Sciatic nerve (tissue), 2 donors: ENCODE measurements around the gene ASIC2. TPM values are rescaled to one million over a fixed set of nuclear protein-coding genes. Genes with fewer than 3 reads are reported as not detected.

ENCODE experiments used
- ATAC-seq: fragments of 200-7000 bp; cut with Tn5 transposase; one replicate; pipeline ENCODE4 v1.9.1; 2020; ENCODE audit warnings: mild to moderate bottlenecking, moderate library complexity
- DNase-seq: peaks from one replicate; pipeline ENCODE4 v3.0.0-alpha.2; 2020; ENCODE audit warnings: low spot score
- intact Hi-C: fragments of 100-400 bp; cut with DNase I; formaldehyde crosslinking; loops from one replicate; pipeline ENCODE4 v1.14.2; 2022
- total RNA-seq: library from RNA; stranded (reverse); fragmentation: NEBNext Ultra II Directional; extraction: Animal tissue kit (Norgen Biotek cat#: 25700); gene quantifications from one replicate; pipeline ENCODE4 v1.2.1, GENCODE V29; 2021
- donor health status: DM: no; HTN: no; CAD: no.
- donor health status: DM: no; HTN: no; CAD: no.

The ASIC2 gene
- total RNA-seq, 1 donor from 2014 or later: 1.1 TPM

GRCh38 chr17:33099906-33100305 is 193.2 kb downstream of the ASIC2 start:
- no peak for DNase-seq

GRCh38 chr17:33099252-33099651 is 193.8 kb downstream of the ASIC2 start:
- no peak for DNase-seq
- intact Hi-C loops: no loop called here
- no peak for ATAC-seq

More at GRCh38 chr17:33099906-33100305, 193.2 kb downstream of the ASIC2 start:
- intact Hi-C loops: no loop called here
- no peak for ATAC-seq

GRCh38 chr17:33097411-33097810 is 195.7 kb downstream of the ASIC2 start:
- intact Hi-C loops: no loop called here
- no peak for DNase-seq
- no peak for ATAC-seq

DNA sequence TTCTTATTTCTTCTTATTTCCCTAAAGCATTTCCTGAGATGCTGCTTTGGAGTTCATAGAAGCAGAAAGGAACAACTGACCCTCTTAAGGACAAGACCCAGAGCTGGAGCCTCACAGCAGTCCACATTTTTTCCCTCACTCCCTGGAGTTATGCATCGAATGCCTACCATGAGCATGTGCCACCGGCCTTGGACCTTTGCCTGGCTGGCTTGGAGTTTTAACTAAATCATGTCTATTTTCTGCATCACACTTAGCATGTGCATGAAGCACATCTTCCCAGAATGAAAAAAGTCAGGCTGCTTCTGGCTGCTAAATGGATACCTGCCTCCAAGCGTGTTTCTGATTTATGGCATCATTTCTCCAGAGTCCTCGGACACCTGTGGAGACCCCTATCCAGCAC is 196.9 kb downstream of the ASIC2 start:
- no peak for ATAC-seq
- intact Hi-C loops: no loop called here
- DNase-seq: no peak

DNA sequence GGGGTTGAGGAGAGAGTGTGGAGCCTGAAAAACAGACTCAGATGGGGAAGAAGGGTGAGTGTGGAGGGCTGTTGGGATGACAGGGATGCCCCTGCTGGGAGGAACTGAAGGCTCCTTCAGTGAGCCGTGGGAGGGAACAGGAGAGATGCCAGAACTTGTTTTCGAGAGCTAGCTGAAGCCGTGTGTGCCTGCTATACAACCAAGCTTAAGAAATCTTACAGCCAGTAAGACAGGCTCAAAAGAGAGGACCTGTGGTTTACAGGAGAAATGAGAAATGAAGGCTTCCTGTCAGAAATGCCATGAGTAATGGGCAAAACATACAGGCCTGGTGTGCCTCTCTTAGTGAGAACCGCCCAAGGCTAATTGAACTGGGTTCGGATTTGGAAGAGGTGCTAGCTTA is 201.8 kb downstream of the ASIC2 start:
- intact Hi-C loops: no loop called here
- no peak for ATAC-seq
- DNase-seq: no peak

- no peak for ATAC-seq
Observed at GRCh38 chr17:33090806-33091205, 202.3 kb downstream of the ASIC2 start.

GRCh38 chr17:33086878-33087277 is 206.2 kb downstream of the ASIC2 start:
- ATAC-seq: no peak
- no peak for DNase-seq
- intact Hi-C loops: no loop called here

More at GRCh38 chr17:33090806-33091205, 202.3 kb downstream of the ASIC2 start:
- intact Hi-C loops: no loop called here
- no peak for DNase-seq

DNA sequence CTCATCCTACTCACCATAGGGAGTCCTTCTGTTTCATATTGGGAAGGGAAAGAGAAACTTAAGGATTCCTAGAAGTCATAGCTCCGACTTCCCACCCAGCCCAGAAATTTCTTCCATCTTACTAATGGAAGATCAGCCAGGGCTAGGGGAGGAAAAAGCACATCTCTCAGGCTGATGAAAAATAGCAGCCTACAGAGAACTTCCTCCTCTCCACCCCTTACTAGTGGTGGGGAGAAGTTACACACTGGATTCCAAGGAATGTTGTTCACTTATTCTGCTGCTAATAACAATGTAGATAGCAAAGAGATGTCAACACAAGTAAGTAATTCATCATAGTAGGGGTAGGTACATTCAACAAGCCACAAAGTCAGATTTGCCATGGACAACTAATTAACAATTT is 207.1 kb downstream of the ASIC2 start:
- intact Hi-C loops: no loop called here

GRCh38 chr17:33085256-33085655 is 207.8 kb downstream of the ASIC2 start:
- intact Hi-C loops: no loop called here
- no peak for ATAC-seq
- no peak for DNase-seq

More for the DNA sequence above, 207.1 kb downstream of the ASIC2 start:
- no peak for DNase-seq
- no peak for ATAC-seq

- intact Hi-C loops: no loop called here
- DNase-seq (no peak), ATAC-seq (no peak)
Observed at GRCh38 chr17:33084755-33085154, 208.3 kb downstream of the ASIC2 start.

- intact Hi-C loops: no loop called here
- ATAC-seq (no peak), DNase-seq (no peak)
Observed at GRCh38 chr17:33082529-33083173, 210.4 kb downstream of the ASIC2 start.

DNA sequence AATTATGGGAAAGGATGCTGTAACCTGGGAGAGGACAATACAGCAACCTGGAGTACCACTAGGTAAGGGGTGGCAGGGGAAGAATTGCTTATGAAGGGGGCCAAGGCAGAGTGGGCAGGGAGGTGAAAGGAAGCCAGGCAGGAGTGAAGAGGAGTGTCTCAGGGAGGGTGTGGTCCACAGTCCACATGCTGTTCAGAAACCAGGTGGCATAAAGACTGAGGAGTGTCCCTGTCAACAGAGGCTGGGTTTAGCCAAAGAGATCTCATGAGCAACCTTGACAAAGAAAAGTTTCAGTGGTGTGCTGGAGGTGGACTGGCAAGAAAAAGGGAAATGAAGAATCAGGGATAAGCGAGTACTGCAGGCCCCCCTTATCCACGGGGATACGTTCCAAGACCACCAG is 213.0 kb downstream of the ASIC2 start:
- DNase-seq: no peak
- ATAC-seq: no peak
- intact Hi-C loops: no loop called here

GRCh38 chr17:33079201-33079600 is 213.9 kb downstream of the ASIC2 start:
- intact Hi-C loops: no loop called here
- no peak for ATAC-seq

GRCh38 chr17:33076979-33077378 is 216.1 kb downstream of the ASIC2 start:
- intact Hi-C loops: no loop called here
- ATAC-seq (no peak), DNase-seq (no peak)

More at GRCh38 chr17:33079201-33079600, 213.9 kb downstream of the ASIC2 start:
- DNase-seq: no peak

- ATAC-seq (no peak), DNase-seq (no peak)
- intact Hi-C loops: no loop called here
Observed at GRCh38 chr17:33073416-33073815, 219.7 kb downstream of the ASIC2 start.

GRCh38 chr17:33072421-33073161 is 220.5 kb downstream of the ASIC2 start:
- no peak for DNase-seq
- no peak for ATAC-seq
- intact Hi-C loops: no loop called here

DNA sequence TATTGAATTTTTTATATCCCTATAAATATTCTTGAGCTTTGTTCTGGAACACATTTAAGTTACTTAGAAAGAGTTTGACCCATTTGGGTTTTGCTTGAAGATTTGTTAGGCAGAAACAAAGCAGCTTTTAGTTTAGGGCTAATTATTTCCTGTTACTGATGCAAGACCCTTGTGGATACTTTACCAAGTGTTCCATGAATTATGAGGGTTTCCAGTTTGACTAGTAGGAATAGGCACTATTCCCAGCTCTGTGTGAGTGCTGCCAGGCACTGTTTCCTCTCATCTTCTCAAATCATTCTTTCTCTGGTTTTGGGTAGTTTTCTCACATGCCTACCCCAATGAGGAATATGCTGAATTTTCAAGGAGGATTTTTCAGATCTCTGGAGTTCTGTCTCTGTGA is 221.4 kb downstream of the ASIC2 start:
- DNase-seq (no peak), ATAC-seq (no peak)
- intact Hi-C loops: no loop called here

DNA sequence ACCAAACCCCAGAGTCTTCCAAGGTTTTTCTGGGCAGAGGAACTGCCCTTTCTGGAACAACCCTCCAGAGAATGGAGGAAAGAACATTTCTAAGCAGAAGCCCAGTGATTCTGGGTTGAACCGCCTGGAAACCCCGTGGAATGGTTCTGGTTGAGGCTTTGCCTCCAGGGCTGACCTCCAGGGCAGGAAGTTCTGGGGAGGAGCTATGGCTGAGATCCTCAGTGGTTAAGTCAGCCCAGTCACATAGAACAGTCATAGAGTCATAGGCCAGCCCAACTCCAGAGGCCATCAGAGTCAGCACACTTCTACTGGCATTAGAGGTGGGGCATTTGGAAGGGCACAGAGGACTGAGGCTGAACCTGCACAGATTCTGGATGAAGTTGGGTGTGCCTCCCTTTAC is 235.5 kb downstream of the ASIC2 start:
- DNase-seq: no peak
- intact Hi-C loops: no loop called here
- peak; percentile 73 for ATAC-seq

- intact Hi-C loops: no loop called here
- peak; percentile 57 for ATAC-seq
- no peak for DNase-seq
Observed at GRCh38 chr17:33056399-33057146, 236.5 kb downstream of the ASIC2 start.

GRCh38 chr17:33055746-33056145 is 237.3 kb downstream of the ASIC2 start:
- no peak for DNase-seq
- intact Hi-C loops: no loop called here
- peak; percentile 17 for ATAC-seq
